Liver (tissue), 9 donors: Measurements from ENCODE around the gene ZSCAN22. TPM values are rescaled to one million over a fixed set of nuclear protein-coding genes. Genes with fewer than 3 reads are reported as not detected.

Experiments
- DNase-seq: peaks from one replicate; pipeline ENCODE4 v3.0.0-alpha.2; 2017; ENCODE audit warnings: low spot score
- H3K27ac ChIP-seq, 2 donors: one replicate each; pipeline ENCODE4 v1.7.0; 2013; ENCODE audit warnings: inconsistent platforms in 2 of 2, low read length in 2 of 2, control low read depth in 1 of 2, low read depth in 1 of 2, mild to moderate bottlenecking in 1 of 2
- H3K27me3 ChIP-seq, 4 donors: one replicate each; pipeline versions ENCODE4 v1.6.1 to v1.7.0; 2013; ENCODE audit warnings: low read length in 3 of 4, inconsistent platforms in 1 of 4, mild to moderate bottlenecking in 1 of 4, moderate library complexity in 1 of 4; ENCODE audit not compliant: control insufficient read depth in 4 of 4, insufficient read depth in 4 of 4
- H3K36me3 ChIP-seq, 4 donors: one replicate each; pipeline versions ENCODE4 v1.6.1 to v1.7.0; 2013; ENCODE audit warnings: low read length in 3 of 4, mild to moderate bottlenecking in 3 of 4, low read depth in 1 of 4, moderate library complexity in 1 of 4; ENCODE audit not compliant: control insufficient read depth in 4 of 4, insufficient read depth in 3 of 4
- H3K4me1 ChIP-seq, 4 donors: one replicate each; pipeline versions ENCODE4 v1.6.1 to v1.7.0; 2013; ENCODE audit warnings: low read length in 3 of 4, mild to moderate bottlenecking in 3 of 4, moderate library complexity in 1 of 4; ENCODE audit not compliant: control insufficient read depth in 4 of 4, insufficient read depth in 4 of 4
- H3K4me3 ChIP-seq, 3 donors: one replicate each; pipeline versions ENCODE4 v1.6.1 to v1.7.0; 2013; ENCODE audit warnings: low read length in 3 of 3, control low read depth in 1 of 3, low read depth in 1 of 3, mild to moderate bottlenecking in 1 of 3
- H3K9ac ChIP-seq, 2 donors: one replicate each; pipeline ENCODE4 v1.7.0; 2013; ENCODE audit warnings: low read length in 2 of 2, mild to moderate bottlenecking in 2 of 2, moderate library complexity in 2 of 2, control low read depth in 1 of 2, low read depth in 1 of 2
- H3K9me3 ChIP-seq, 4 donors: one replicate each; pipeline versions ENCODE4 v1.6.1 to v1.7.0; 2013; ENCODE audit warnings: low read length in 3 of 4; ENCODE audit not compliant: control insufficient read depth in 4 of 4
- EGR1 ChIP-seq, 2 donors: IDR thresholded peaks; 2 replicates each; pipeline ENCODE4 v1.6.1; 2016 to 2018; ENCODE audit warnings: antibody characterized with exemption in 2 of 2, low read depth in 2 of 2
- FOXA1 ChIP-seq: IDR thresholded peaks from 2 replicates; pipeline ENCODE4 v1.6.1; 2016; ENCODE audit warnings: antibody characterized with exemption
- FOXA2 ChIP-seq: IDR thresholded peaks from 2 replicates; pipeline ENCODE4 v1.6.1; 2016; ENCODE audit warnings: antibody characterized with exemption
- GABPA ChIP-seq, 2 donors: IDR thresholded peaks in 1 of 2; conservative IDR thresholded peaks in 1 of 2; 2 replicates each; pipeline ENCODE4 v1.6.1; 2016; ENCODE audit warnings: antibody characterized with exemption in 2 of 2, mild to moderate bottlenecking in 1 of 2, moderate library complexity in 1 of 2
- HNF4A ChIP-seq, 2 donors: conservative IDR thresholded peaks; 2 replicates each; pipeline ENCODE4 v1.6.1; 2016; ENCODE audit warnings: antibody characterized with exemption in 2 of 2, mild to moderate bottlenecking in 2 of 2
- HNF4G ChIP-seq: IDR thresholded peaks from 2 replicates; pipeline ENCODE4 v1.6.1; 2016; ENCODE audit warnings: antibody characterized with exemption
- JUND ChIP-seq, 2 donors: IDR thresholded peaks; 2 replicates each; pipeline ENCODE4 v1.6.1; 2016; ENCODE audit warnings: antibody characterized with exemption in 2 of 2
- NR2F2 ChIP-seq: IDR thresholded peaks from 2 replicates; pipeline ENCODE4 v1.6.1; 2016; ENCODE audit warnings: antibody characterized with exemption
- RAD21 ChIP-seq, 2 donors: IDR thresholded peaks; 2 replicates each; pipeline ENCODE4 v1.6.1; 2016; ENCODE audit warnings: antibody characterized with exemption in 2 of 2, mild to moderate bottlenecking in 2 of 2
- RXRA ChIP-seq, 2 donors: IDR thresholded peaks; 2 replicates each; pipeline ENCODE4 v1.6.1; 2017 to 2018; ENCODE audit warnings: antibody characterized with exemption in 2 of 2, mild to moderate bottlenecking in 1 of 2
- SP1 ChIP-seq: IDR thresholded peaks from 2 replicates; pipeline ENCODE4 v1.6.1; 2018; ENCODE audit warnings: antibody characterized with exemption, mild to moderate bottlenecking
- TAF1 ChIP-seq: conservative IDR thresholded peaks from 2 replicates; pipeline ENCODE4 v1.6.1; 2016; ENCODE audit warnings: antibody characterized with exemption, mild to moderate bottlenecking
- YY1 ChIP-seq: IDR thresholded peaks from 2 replicates; pipeline ENCODE4 v1.6.1; 2016; ENCODE audit warnings: antibody characterized with exemption, mild to moderate bottlenecking
- WGBS: extraction: QIAGEN DNeasy Blood & Tissue Kit; methylation state at CpG from one replicate; pipeline ENCODE4 v1.1.7; 2013; 5-methylcytosine and 5-hydroxymethylcytosine counted together
- polyA plus RNA-seq, 2 donors: library from polyadenylated mRNA; stranded (reverse) in 1 of 2; unstranded in 1 of 2; fragments of 200-250 nt in 1 of 2; fragments of >200 nt in 1 of 2; fragmentation: Nextera tagmentation in 1 of 2; extraction: Ambion mirVana in 1 of 2; gene quantifications; one replicate each; pipeline versions ENCODE4 v1.2.1 to v1.2.3, GENCODE V29; 2013 to 2015
- total RNA-seq, 2 donors: library from RNA; depleted of rRNA; stranded (reverse); fragments of >200 nt; gene quantifications; one replicate each; pipeline ENCODE4 v1.2.3, GENCODE V29; 2014
- TF ChIP-seq, protein P1 (sequence below): IDR thresholded peaks from 2 replicates; pipeline ENCODE4 v1.6.1; 2016; ENCODE audit warnings: antibody characterized with exemption
- TF ChIP-seq, protein P2 (sequence below): IDR thresholded peaks from 2 replicates; pipeline ENCODE4 v1.6.1; 2016; ENCODE audit warnings: antibody characterized with exemption
- TF ChIP-seq, protein P3 (sequence below): IDR thresholded peaks from 2 replicates; pipeline ENCODE4 v1.6.1; 2016; ENCODE audit warnings: antibody characterized with exemption, mild to moderate bottlenecking
- TF ChIP-seq, protein P4 (sequence below): fragments of 150-350 bp; IDR thresholded peaks from 2 replicates; pipeline ENCODE4 v1.5.1; 2017; ENCODE audit warnings: improper control_type of control experiment, low read depth, low read length; ENCODE audit not compliant: missing input control
- donor health status: healthy.
- donor health status: healthy.
- donor health status: healthy.
- donor health status: healthy.
- donor health status: healthy.

The ZSCAN22 gene
- total and polyA plus RNA-seq, 4 donors = 0.88 to 3.5 (median 2.0) TPM

DNA sequence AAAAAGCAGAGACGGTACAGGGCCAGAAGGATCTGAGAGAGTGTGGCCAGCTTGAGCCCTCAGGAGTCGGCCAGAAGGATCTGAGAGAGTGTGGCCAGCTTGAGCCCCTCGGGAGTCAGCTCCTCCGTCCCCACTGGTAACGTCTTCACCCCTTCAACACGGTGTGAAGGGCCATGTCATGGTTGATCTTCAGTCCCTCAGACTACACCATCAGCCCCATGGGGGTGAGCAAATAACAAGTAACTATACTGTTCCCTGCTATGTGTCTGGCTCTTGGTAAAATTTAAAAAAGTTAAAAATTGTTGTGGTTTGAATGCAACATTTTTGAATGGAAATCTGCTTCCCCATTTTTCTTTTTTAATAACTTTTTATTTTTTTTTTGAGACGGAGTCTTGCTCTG lies 49.6 kb upstream of the ZSCAN22 start:
- peaks cover 12 to 21% (median 20%) of the 10 kb centered on the region in 4 donors for H3K9me3 ChIP-seq
- H3K36me3 ChIP-seq = peaks cover 0 to 9% (median 5%) of the 10 kb centered on the region in 4 donors
- no peak overlapping the region for H3K9ac ChIP-seq
- TF ChIP-seq GABPA (IDR thresholded peaks at IDR 0.05 in 1 of 2, conservative IDR thresholded peaks at IDR 0.05 in 1 of 2) (no peak), RXRA (IDR thresholded peaks at IDR 0.05) (no peak), FOXA2 (no peak), HNF4G (no peak), FOXA1 (no peak), SP1 (no peak), NR2F2 (no peak), TAF1 (no peak), EGR1 (IDR thresholded peaks at IDR 0.05; ENCODE audit: low read depth in 2 of 2) (no peak), YY1 (no peak)
- TF ChIP-seq, protein P1, sequence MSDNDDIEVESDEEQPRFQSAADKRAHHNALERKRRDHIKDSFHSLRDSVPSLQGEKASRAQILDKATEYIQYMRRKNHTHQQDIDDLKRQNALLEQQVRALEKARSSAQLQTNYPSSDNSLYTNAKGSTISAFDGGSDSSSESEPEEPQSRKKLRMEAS = no peak
- TF ChIP-seq, protein P2, sequence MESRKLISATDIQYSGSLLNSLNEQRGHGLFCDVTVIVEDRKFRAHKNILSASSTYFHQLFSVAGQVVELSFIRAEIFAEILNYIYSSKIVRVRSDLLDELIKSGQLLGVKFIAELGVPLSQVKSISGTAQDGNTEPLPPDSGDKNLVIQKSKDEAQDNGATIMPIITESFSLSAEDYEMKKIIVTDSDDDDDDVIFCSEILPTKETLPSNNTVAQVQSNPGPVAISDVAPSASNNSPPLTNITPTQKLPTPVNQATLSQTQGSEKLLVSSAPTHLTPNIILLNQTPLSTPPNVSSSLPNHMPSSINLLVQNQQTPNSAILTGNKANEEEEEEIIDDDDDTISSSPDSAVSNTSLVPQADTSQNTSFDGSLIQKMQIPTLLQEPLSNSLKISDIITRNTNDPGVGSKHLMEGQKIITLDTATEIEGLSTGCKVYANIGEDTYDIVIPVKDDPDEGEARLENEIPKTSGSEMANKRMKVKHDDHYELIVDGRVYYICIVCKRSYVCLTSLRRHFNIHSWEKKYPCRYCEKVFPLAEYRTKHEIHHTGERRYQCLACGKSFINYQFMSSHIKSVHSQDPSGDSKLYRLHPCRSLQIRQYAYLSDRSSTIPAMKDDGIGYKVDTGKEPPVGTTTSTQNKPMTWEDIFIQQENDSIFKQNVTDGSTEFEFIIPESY = no peak
- H3K4me3 ChIP-seq = no peak overlapping the region
- H3K27me3 ChIP-seq = no peaks in the 10 kb centered on the region
- DNase-seq = no peak
- peaks cover 4 to 8% (median 5%) of the 10 kb centered on the region in 4 donors for H3K4me1 ChIP-seq
- WGBS = 95% methylated on average over 7 of the region's 7 CpGs
- no peak overlapping the region for H3K27ac ChIP-seq

DNA sequence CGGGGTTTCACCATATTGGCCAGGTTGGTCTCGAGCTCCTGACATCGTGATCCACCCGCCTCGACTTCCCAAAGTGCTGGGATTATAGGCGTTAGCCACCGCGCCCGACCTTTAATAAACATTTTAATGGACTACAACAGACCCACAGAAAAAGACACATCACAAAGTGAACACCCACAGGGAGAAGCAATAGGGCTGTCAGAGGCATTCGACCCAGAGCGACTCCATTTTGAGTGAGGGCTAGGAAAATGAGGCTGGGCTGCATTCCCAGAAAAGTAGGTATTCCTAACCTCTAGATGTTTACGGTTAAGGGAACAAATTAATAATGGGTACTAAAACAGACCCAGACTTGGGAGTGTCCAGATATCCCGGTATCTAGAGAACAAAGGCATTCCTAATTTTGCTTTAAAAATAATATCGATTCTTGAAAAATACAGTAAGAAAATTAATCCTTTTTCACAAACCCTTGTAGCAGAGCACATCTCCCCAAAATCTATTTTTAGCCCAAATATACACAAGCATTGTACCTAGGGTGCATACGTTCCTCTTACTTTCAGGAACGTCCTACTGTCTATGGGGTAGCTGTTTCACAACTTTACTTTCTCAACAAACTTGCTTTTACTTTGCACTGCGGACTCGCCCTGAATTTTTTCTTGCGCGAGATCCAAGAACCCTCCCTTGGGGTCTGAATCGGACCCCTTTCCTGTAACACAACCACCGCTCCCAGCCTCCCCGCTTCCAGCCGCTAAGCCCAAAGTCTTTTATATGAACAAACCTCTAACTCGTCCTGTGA lies 48.9 kb upstream of the ZSCAN22 start:
- H3K4me3 ChIP-seq = peak overlapping the region; percentile 81 to 96 (median 90)
- H3K9me3 ChIP-seq = peaks cover 8 to 20% (median 18%) of the 10 kb centered on the region in 4 donors
- no peaks in the 10 kb centered on the region for H3K27me3 ChIP-seq
- H3K36me3 ChIP-seq = peaks cover 0 to 9% (median 5%) of the 10 kb centered on the region in 4 donors
- peak overlapping the region; percentile 81 to 90 for H3K27ac ChIP-seq
- peak overlapping the region; percentile 30 to 85 for H3K9ac ChIP-seq
- 44% methylated on average over 25 of the region's 25 CpGs for WGBS
- TF ChIP-seq, protein P3, sequence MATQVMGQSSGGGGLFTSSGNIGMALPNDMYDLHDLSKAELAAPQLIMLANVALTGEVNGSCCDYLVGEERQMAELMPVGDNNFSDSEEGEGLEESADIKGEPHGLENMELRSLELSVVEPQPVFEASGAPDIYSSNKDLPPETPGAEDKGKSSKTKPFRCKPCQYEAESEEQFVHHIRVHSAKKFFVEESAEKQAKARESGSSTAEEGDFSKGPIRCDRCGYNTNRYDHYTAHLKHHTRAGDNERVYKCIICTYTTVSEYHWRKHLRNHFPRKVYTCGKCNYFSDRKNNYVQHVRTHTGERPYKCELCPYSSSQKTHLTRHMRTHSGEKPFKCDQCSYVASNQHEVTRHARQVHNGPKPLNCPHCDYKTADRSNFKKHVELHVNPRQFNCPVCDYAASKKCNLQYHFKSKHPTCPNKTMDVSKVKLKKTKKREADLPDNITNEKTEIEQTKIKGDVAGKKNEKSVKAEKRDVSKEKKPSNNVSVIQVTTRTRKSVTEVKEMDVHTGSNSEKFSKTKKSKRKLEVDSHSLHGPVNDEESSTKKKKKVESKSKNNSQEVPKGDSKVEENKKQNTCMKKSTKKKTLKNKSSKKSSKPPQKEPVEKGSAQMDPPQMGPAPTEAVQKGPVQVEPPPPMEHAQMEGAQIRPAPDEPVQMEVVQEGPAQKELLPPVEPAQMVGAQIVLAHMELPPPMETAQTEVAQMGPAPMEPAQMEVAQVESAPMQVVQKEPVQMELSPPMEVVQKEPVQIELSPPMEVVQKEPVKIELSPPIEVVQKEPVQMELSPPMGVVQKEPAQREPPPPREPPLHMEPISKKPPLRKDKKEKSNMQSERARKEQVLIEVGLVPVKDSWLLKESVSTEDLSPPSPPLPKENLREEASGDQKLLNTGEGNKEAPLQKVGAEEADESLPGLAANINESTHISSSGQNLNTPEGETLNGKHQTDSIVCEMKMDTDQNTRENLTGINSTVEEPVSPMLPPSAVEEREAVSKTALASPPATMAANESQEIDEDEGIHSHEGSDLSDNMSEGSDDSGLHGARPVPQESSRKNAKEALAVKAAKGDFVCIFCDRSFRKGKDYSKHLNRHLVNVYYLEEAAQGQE = no peak
- TF ChIP-seq EGR1 (IDR thresholded peaks at IDR 0.05; ENCODE audit: low read depth in 2 of 2) (no peak), HNF4G (no peak), JUND (IDR thresholded peaks at IDR 0.05) (no peak), FOXA2 (no peak), HNF4A (conservative IDR thresholded peaks at IDR 0.05) (no peak), GABPA (IDR thresholded peaks at IDR 0.05 in 1 of 2, conservative IDR thresholded peaks at IDR 0.05 in 1 of 2) (peak in 1 of 2 donors; percentile 30), RXRA (IDR thresholded peaks at IDR 0.05) (no peak), RAD21 (IDR thresholded peaks at IDR 0.05) (no peak), NR2F2 (no peak), TAF1 (peak; percentile 65), FOXA1 (no peak)
- TF ChIP-seq, protein P4, sequence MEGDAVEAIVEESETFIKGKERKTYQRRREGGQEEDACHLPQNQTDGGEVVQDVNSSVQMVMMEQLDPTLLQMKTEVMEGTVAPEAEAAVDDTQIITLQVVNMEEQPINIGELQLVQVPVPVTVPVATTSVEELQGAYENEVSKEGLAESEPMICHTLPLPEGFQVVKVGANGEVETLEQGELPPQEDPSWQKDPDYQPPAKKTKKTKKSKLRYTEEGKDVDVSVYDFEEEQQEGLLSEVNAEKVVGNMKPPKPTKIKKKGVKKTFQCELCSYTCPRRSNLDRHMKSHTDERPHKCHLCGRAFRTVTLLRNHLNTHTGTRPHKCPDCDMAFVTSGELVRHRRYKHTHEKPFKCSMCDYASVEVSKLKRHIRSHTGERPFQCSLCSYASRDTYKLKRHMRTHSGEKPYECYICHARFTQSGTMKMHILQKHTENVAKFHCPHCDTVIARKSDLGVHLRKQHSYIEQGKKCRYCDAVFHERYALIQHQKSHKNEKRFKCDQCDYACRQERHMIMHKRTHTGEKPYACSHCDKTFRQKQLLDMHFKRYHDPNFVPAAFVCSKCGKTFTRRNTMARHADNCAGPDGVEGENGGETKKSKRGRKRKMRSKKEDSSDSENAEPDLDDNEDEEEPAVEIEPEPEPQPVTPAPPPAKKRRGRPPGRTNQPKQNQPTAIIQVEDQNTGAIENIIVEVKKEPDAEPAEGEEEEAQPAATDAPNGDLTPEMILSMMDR = no peak
- TF ChIP-seq, protein P1 = no peak
- no peak for DNase-seq
- H3K4me1 ChIP-seq = peaks cover 4 to 8% (median 5%) of the 10 kb centered on the region in 4 donors
